Sigmoid colon (tissue), 7 donors: ENCODE results near the gene SNX33. TPM values are rescaled to one million over a fixed set of nuclear protein-coding genes. Genes with fewer than 3 reads are reported as not detected.

Experiments
- DNase-seq: peaks from one replicate; pipeline ENCODE4 v3.0.0-alpha.2; 2019
- H3K27ac ChIP-seq, 4 donors: fragments of 200-600 bp; sonication (generic); one replicate each; pipeline ENCODE4 v1.5.1; 2016 to 2019; ENCODE audit warnings: mild to moderate bottlenecking in 1 of 4
- H3K27me3 ChIP-seq, 3 donors: fragments of 200-600 bp; sonication (generic); one replicate each; pipeline ENCODE4 v1.5.1; 2019; ENCODE audit warnings: mild to moderate bottlenecking in 1 of 3
- H3K36me3 ChIP-seq, 4 donors: fragments of 200-600 bp; sonication (generic); one replicate each; pipeline ENCODE4 v1.5.1; 2016 to 2019
- H3K4me1 ChIP-seq, 4 donors: fragments of 200-600 bp; sonication (generic); one replicate each; pipeline ENCODE4 v1.5.1; 2017 to 2019
- H3K4me3 ChIP-seq, 4 donors: fragments of 200-600 bp; sonication (generic); one replicate each; pipeline ENCODE4 v1.5.1; 2017 to 2019; ENCODE audit warnings: mild to moderate bottlenecking in 2 of 4, moderate library complexity in 1 of 4
- H3K9me3 ChIP-seq, 4 donors: fragments of 200-600 bp in 3 of 4; sonication (generic) in 3 of 4; one replicate each; pipeline versions ENCODE4 v1.5.1 to v1.6.1; 2013 to 2019
- EP300 ChIP-seq, 4 donors: sonication (generic); formaldehyde crosslinking; IDR thresholded peaks; one replicate each; pipeline ENCODE4 v1.6.1; 2017; ENCODE audit warnings: antibody characterized with exemption in 4 of 4
- POLR2A ChIP-seq, 2 donors: fragments of 450-650 bp; IDR thresholded peaks; one replicate each; pipeline ENCODE4 v1.6.1; 2016; ENCODE audit warnings: antibody characterized with exemption in 2 of 2, mild to moderate bottlenecking in 2 of 2, moderate library complexity in 2 of 2
- POLR2AphosphoS5 ChIP-seq, 4 donors: sonication (generic); formaldehyde crosslinking; IDR thresholded peaks; one replicate each; pipeline ENCODE4 v1.6.1; 2017; ENCODE audit warnings: antibody characterized with exemption in 4 of 4
- whole genome bisulfite sequencing, 2 donors: extraction: QIAGEN DNeasy Blood & Tissue Kit; methylation state at CpG; one replicate each; pipeline ENCODE4 v1.1.7; 2013; 5-methylcytosine and 5-hydroxymethylcytosine counted together
- intact Hi-C: fragments of 100-400 bp; cut with DNase I; formaldehyde crosslinking; loops from one replicate; pipeline ENCODE4 v1.15.1; 2023
- polyA plus RNA-seq, 3 donors: library from polyadenylated mRNA; stranded (reverse); fragments of 200-250 nt; gene quantifications; one replicate each; pipeline ENCODE4 v1.2.3, GENCODE V29; 2013
- total RNA-seq, 4 donors: library from RNA; depleted of rRNA; stranded (reverse); fragments of >200 nt; gene quantifications; one replicate each; pipeline ENCODE4 v1.1.0, GENCODE V29; 2016
- TF ChIP-seq, protein P1 (sequence below), 4 experiments: fragments of 450-650 bp in 3 of 4; fragments of 200-600 bp in 1 of 4; IDR thresholded peaks; one replicate each; pipeline ENCODE4 v1.5.1; 2016 to 2019; ENCODE audit warnings: antibody characterized with exemption in 4 of 4, mild to moderate bottlenecking in 3 of 4, moderate library complexity in 2 of 4
- donor health status: healthy with polysubstance abuse.
- donor health status: Bipolar disorder and iron deficiency.
- donor health status: healthy.

SNX33 gene
- total and polyA plus RNA-seq, 7 donors, result 9.0 to 32.7 (median 20.9) TPM

DNA sequence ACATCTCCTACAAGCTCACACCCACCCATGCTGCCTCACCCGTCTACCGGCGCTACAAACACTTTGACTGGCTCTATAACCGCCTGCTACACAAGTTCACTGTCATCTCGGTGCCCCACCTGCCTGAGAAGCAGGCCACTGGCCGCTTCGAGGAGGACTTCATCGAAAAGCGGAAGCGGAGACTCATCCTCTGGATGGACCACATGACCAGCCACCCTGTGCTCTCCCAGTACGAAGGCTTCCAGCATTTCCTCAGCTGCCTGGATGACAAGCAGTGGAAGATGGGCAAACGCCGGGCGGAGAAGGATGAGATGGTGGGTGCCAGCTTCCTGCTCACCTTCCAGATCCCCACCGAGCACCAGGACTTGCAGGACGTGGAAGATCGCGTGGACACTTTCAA lies 2.1 kb downstream of the SNX33 start:
- Histone ChIP-seq H3K4me3 (peak overlapping the region; percentile 5 to 78 (median 27)), H3K4me1 (peaks cover 0 to 75% (median 71%) of the 10 kb centered on the region in 4 donors)
- intact Hi-C loops, result loop anchor here (5.0 kb wide), 1 partner anchor 87 kb away; no protein-coding TSS in a partner anchor

DNA sequence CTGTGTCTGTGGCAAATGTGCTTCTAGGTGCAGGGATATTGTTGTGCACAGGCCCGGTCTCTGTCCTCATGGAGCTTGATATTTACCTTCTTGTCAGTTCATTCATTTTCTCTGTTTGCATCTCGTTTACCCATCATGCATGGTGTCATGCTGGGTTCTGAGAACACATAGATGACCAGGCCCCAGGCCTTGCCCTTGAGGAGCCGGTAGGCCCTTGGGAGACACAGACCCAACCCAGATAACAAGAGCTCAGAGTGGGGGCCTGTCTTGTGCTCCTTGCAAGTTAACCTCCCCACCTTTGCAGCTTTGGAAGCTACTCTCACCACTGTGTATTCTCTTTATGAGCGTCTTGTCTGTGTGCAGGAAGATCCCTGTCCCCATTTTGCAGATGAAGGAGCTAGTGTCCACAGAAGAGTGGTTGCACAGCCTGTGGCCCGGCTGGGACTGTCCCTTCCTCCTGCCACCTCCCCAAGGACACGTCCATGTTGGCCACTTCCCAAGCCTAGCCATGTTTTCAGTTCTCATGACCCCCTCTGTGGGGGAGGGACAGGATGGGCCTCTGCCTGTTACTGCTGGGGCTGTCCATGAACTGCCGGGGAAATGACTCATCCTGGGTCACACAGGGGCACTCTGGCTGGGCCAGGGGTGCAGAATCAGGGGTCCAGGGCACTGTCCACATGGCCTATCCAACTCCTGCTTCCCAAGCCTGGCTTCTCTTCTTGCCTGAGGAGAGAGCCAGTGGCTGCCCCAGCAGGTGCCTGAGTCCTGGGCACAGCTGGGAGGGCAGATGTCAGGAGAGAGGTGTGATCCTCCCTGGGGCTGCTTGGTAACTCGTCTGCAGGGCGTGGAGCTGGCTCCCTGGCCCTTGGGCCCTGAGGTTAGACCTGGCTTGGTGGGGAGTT lies 3.4 kb downstream of the SNX33 start:
- H3K27ac ChIP-seq, result peak overlapping the region; percentile 30 to 98 (median 96)
- intact Hi-C loops, result no loop called here
- H3K4me3 ChIP-seq, result peak overlapping the region; percentile 5 to 78 (median 27)
- no peaks in the 10 kb centered on the region for H3K9me3 ChIP-seq
- WGBS, 2 donors, result 33 to 52% methylated on average over 9 of the region's 9 CpGs
- peaks cover 0 to 83% (median 75%) of the 10 kb centered on the region in 4 donors for H3K4me1 ChIP-seq
- H3K36me3 ChIP-seq, result peaks cover 0 to 14% (median 3%) of the 10 kb centered on the region in 4 donors
- DNase-seq, result peak; percentile 80
- peak in 1 of 4 donors; percentile 26 for TF ChIP-seq POLR2AphosphoS5 (IDR thresholded peaks at IDR 0.05)
- no peak for TF ChIP-seq EP300 (IDR thresholded peaks at IDR 0.05)
- H3K27me3 ChIP-seq, result no peaks in the 10 kb centered on the region

More for the DNA sequence above, 2.1 kb downstream of the SNX33 start:
- DNase-seq, result peak; percentile 65
- peaks cover 0 to 6% (median 3%) of the 10 kb centered on the region in 4 donors for H3K36me3 ChIP-seq
- H3K27ac ChIP-seq, result peak overlapping the region; percentile 94 to 98 (median 97)
- WGBS, 2 donors, result 93 to 94% methylated on average over 18 of the region's 18 CpGs
- TF ChIP-seq, protein P1, sequence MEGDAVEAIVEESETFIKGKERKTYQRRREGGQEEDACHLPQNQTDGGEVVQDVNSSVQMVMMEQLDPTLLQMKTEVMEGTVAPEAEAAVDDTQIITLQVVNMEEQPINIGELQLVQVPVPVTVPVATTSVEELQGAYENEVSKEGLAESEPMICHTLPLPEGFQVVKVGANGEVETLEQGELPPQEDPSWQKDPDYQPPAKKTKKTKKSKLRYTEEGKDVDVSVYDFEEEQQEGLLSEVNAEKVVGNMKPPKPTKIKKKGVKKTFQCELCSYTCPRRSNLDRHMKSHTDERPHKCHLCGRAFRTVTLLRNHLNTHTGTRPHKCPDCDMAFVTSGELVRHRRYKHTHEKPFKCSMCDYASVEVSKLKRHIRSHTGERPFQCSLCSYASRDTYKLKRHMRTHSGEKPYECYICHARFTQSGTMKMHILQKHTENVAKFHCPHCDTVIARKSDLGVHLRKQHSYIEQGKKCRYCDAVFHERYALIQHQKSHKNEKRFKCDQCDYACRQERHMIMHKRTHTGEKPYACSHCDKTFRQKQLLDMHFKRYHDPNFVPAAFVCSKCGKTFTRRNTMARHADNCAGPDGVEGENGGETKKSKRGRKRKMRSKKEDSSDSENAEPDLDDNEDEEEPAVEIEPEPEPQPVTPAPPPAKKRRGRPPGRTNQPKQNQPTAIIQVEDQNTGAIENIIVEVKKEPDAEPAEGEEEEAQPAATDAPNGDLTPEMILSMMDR (IDR thresholded peaks at IDR 0.05), result no peak
- TF ChIP-seq POLR2A (IDR thresholded peaks at IDR 0.05) (no peak), EP300 (IDR thresholded peaks at IDR 0.05) (no peak), POLR2AphosphoS5 (IDR thresholded peaks at IDR 0.05) (no peak)
- H3K27me3 ChIP-seq, result no peaks in the 10 kb centered on the region
- H3K9me3 ChIP-seq, result no peaks in the 10 kb centered on the region

DNA sequence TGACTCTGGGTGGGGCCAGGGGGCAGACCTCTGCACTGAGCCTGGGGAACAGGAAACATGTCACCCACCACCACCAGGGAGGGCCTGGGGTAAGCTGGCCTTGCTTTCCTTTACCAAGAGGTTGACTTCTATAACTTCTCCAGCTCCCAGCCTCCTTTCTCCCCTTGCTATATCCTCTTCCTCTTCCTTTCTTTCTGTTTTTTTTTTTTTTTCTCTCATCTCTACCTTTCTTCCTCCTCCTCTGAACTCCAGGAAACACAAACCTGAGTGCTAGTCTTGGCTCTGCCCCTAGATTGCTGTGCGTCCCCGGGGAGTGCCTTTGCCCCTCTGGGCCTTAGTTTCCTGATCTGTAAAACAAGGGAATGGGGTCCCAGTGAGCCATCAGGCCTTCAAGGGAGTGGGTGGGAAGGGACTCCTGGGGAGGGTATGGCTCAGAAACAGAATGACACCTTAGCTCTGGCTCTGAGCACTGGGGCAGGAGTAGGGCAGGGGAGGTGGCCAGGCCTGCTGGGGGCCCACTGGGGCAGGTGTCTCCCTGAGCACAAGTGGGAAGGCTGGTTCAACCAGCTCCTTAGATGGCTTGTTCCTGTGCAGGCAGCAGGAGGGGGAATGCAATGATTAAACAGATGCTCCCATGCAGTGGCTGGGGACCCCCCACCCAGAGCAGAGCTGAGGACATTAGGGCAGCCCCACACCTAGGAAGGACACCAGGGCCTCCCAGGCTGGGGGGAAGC lies 4.3 kb downstream of the SNX33 start:
- peaks cover 0 to 79% (median 67%) of the 10 kb centered on the region in 4 donors for H3K4me1 ChIP-seq
- no peaks in the 10 kb centered on the region for H3K9me3 ChIP-seq
- no peak for TF ChIP-seq POLR2A (IDR thresholded peaks at IDR 0.05)
- no peak for TF ChIP-seq EP300 (IDR thresholded peaks at IDR 0.05)
- TF ChIP-seq, protein P1 (IDR thresholded peaks at IDR 0.05), result no peak
- TF ChIP-seq POLR2AphosphoS5 (IDR thresholded peaks at IDR 0.05), result no peak
- DNase-seq, result no peak
- peak overlapping the region; percentile 30 to 97 (median 78) for H3K27ac ChIP-seq
- H3K36me3 ChIP-seq, result peaks cover 0 to 22% (median 8%) of the 10 kb centered on the region in 4 donors
- 20 to 47% methylated on average over 2 of the region's 2 CpGs for WGBS, 2 donors
- intact Hi-C loops, result no loop called here
- no peaks in the 10 kb centered on the region for H3K27me3 ChIP-seq
- H3K4me3 ChIP-seq, result peak overlapping the region in 3 of 4 donors; percentile 24 to 78 (median 30)

DNA sequence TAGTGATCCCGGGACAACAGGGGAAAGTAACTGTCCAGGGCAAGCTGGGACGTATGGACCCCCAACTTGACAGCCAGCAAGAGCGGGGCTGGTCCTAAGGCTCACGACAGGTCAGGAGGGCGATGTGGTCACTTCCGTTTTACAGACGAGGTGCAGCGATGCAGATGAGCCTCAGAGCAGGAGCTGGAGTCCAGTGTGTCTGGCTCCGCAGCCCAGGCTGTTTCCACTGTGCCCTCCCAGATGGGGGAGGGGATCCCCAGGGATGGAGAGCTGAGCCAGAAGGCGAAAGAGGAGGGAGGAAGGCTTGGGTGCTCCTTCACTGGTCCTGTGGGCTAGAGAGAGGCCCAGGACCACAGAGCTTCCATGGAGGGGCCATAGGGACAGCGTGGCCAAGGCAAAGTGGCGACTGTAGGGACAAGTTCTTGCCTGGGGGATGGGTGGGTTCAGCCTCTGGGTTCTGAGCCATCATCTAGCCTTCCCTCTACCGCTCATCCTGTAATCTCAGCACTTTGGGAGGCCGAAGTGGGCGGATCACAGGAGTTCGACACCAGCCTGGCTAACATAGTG lies 5.7 kb downstream of the SNX33 start:
- Histone ChIP-seq H3K9me3 (no peaks in the 10 kb centered on the region), H3K27ac (peak overlapping the region; percentile 30 to 97 (median 78)), H3K4me1 (peaks cover 0 to 80% (median 67%) of the 10 kb centered on the region in 4 donors), H3K27me3 (no peaks in the 10 kb centered on the region), H3K36me3 (peaks cover 0 to 37% (median 20%) of the 10 kb centered on the region in 4 donors), H3K4me3 (no peak overlapping the region)
- peak; percentile 67 for DNase-seq
- no peak for TF ChIP-seq POLR2A (IDR thresholded peaks at IDR 0.05)
- no peak for TF ChIP-seq EP300 (IDR thresholded peaks at IDR 0.05)
- TF ChIP-seq POLR2AphosphoS5 (IDR thresholded peaks at IDR 0.05), result no peak
- TF ChIP-seq, protein P1 (IDR thresholded peaks at IDR 0.05), result no peak
- intact Hi-C loops, result no loop called here
- 83 to 90% methylated on average over 16 of the region's 16 CpGs for WGBS, 2 donors
